NCI-H1694 treated with DMSO at 0.1 percent for 48 hours (cell line): Measurements from ENCODE around the gene NINJ1.
"Not testable (repeated sequence)": the region's sequence is repeated elsewhere in the genome, so short reads cannot be mapped to it uniquely, and the experiment has no call there.

Experiments used
- DNase-seq: peaks from one replicate; lab custom pipeline; 2025; lab: John Stamatoyannopoulos, UW

The NINJ1 gene

GRCh38 chr9:93159601-93160471, 25.8 kb upstream of the NINJ1 start:
- DNase-seq = no peak

GRCh38 chr9:93156475-93157008, 22.5 kb upstream of the NINJ1 start:
- DNase-seq = no peak

GRCh38 chr9:93155716-93156474, 21.8 kb upstream of the NINJ1 start:
- DNase-seq = peak; percentile 80

- DNase-seq = peak; percentile 29
Measured at GRCh38 chr9:93154293-93154903, 20.3 kb upstream of the NINJ1 start.

- no peak for DNase-seq
Measured at GRCh38 chr9:93151097-93151784, 17.2 kb upstream of the NINJ1 start.

GRCh38 chr9:93149361-93149760, 15.3 kb upstream of the NINJ1 start:
- DNase-seq = no peak

GRCh38 chr9:93148721-93149120, 14.7 kb upstream of the NINJ1 start:
- no peak for DNase-seq

- DNase-seq = no peak
Measured at GRCh38 chr9:93147632-93148031, 13.6 kb upstream of the NINJ1 start.

- DNase-seq = not testable (repeated sequence)
Measured at GRCh38 chr9:93146696-93147095, 12.6 kb upstream of the NINJ1 start.

GRCh38 chr9:93143830-93144530, 9.9 kb upstream of the NINJ1 start:
- DNase-seq = no peak

GRCh38 chr9:93141771-93142483, 7.9 kb upstream of the NINJ1 start:
- DNase-seq = no peak

GRCh38 chr9:93139365-93140182, 5.5 kb upstream of the NINJ1 start:
- no peak for DNase-seq

- no peak for DNase-seq
Measured at GRCh38 chr9:93138171-93138764, 4.2 kb upstream of the NINJ1 start.

GRCh38 chr9:93137362-93137761, 3.3 kb upstream of the NINJ1 start:
- no peak for DNase-seq

- DNase-seq = peak; percentile 57
Measured at GRCh38 chr9:93136011-93136440, 2.0 kb upstream of the NINJ1 start.

GRCh38 chr9:93134740-93135444, 841 bp upstream of the NINJ1 start:
- no peak for DNase-seq

GRCh38 chr9:93133681-93134014, 403 bp downstream of the NINJ1 start:
- no peak for DNase-seq

GRCh38 chr9:93132946-93133680, 938 bp downstream of the NINJ1 start:
- no peak for DNase-seq
